ENCODE measurements around the gene NEK9. TPM values are rescaled to one million over a fixed set of nuclear protein-coding genes. Genes with fewer than 3 reads are reported as not detected.

NEK9 gene
- total RNA-seq, 1 donor from 2014 or later: 43.5 TPM

DNA sequence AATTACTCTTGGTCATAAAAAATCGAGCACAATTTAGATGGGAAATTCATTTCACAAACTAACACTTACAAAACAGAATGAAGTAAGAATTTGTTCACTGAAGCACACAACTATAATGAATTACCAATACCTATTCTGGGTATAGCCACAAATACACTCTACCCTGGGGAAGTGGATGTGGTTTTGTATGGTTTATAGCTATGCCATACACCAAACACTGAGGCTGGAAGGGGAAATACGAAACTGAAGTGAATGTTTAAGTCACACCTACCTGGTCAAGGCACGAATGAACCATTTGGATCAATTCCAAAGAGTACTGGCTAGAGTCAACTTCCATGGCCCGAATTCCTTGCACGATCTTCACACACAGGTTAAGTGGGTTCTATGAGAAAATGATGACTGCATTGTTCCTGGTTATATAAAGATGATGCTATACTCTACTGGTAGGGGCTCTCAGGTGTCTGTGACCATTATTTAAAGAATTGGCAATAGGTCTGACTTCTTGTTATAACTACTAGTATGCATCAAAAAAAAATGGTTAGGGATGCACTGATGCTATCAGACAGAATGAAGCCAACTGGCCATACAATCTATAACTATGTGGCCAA lies 12.8 kb downstream of the NEK9 start:
- Histone ChIP-seq H3K36me3 (ENCODE audit: control insufficient read depth, insufficient read depth, low read length) (no peaks in the 10 kb centered on the region), H3K4me3 (ENCODE audit: low read depth, low read length) (no peak overlapping the region), H3K27me3 (ENCODE audit: control insufficient read depth, insufficient read depth, low read length) (no peaks in the 10 kb centered on the region)
- TF ChIP-seq, protein P1, sequence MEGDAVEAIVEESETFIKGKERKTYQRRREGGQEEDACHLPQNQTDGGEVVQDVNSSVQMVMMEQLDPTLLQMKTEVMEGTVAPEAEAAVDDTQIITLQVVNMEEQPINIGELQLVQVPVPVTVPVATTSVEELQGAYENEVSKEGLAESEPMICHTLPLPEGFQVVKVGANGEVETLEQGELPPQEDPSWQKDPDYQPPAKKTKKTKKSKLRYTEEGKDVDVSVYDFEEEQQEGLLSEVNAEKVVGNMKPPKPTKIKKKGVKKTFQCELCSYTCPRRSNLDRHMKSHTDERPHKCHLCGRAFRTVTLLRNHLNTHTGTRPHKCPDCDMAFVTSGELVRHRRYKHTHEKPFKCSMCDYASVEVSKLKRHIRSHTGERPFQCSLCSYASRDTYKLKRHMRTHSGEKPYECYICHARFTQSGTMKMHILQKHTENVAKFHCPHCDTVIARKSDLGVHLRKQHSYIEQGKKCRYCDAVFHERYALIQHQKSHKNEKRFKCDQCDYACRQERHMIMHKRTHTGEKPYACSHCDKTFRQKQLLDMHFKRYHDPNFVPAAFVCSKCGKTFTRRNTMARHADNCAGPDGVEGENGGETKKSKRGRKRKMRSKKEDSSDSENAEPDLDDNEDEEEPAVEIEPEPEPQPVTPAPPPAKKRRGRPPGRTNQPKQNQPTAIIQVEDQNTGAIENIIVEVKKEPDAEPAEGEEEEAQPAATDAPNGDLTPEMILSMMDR (IDR thresholded peaks at IDR 0.05; ENCODE audit: insufficient read depth, low read length, poor library complexity, severe bottlenecking): no peak
- DNase-seq (ENCODE audit: low read depth): no peak

DNA sequence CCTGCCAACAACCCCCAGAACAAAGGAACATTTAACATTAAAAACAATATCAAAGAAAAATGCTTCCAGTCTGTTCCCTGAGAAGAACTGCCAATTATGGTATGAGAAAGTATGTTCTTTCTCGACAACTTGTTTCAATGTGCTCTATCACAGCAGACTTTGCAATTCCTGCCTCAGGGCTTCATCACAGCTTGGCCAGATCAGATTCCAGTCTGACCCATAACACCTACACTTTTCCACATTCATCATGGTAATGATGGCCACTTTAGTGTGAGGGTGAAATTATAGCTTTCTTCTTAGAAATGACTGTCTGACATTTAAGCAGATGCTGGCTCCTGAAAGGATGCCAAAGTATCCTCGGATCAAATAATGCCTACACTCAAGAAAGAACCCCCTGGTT lies 17.0 kb downstream of the NEK9 start:
- no peak for DNase-seq (ENCODE audit: low read depth)
- Histone ChIP-seq H3K36me3 (ENCODE audit: control insufficient read depth, insufficient read depth, low read length) (no peaks in the 10 kb centered on the region), H3K4me3 (ENCODE audit: low read depth, low read length) (no peak overlapping the region), H3K27me3 (ENCODE audit: control insufficient read depth, insufficient read depth, low read length) (no peaks in the 10 kb centered on the region)
- TF ChIP-seq, protein P1 (IDR thresholded peaks at IDR 0.05; ENCODE audit: insufficient read depth, low read length, poor library complexity, severe bottlenecking): no peak

GRCh38 chr14:75107186-75107585 lies 19.7 kb downstream of the NEK9 start:
- no peak overlapping the region for H3K4me3 ChIP-seq (ENCODE audit: low read depth, low read length)
- DNase-seq (ENCODE audit: low read depth): no peak
- no peaks in the 10 kb centered on the region for H3K27me3 ChIP-seq (ENCODE audit: control insufficient read depth, insufficient read depth, low read length)
- TF ChIP-seq, protein P1 (IDR thresholded peaks at IDR 0.05; ENCODE audit: insufficient read depth, low read length, poor library complexity, severe bottlenecking): no peak
- H3K36me3 ChIP-seq (ENCODE audit: control insufficient read depth, insufficient read depth, low read length): no peaks in the 10 kb centered on the region

DNA sequence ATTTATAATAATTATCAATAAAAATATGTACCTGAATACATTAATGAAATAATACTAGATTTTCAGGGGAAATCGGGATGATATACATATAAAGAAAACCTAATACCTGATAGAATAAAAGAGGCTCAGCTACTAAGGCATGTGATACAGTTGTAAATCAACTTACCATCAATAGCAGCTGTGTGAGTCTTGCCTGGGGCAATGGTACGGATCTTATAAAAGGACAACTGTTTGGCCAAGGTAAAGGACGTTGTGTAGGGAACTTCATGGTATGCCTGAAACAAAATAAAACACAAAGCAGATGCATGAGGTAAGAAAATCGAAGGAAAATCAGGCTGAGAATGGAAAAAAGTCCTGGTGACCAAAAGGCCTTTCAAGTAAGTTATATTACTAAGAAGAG lies 25.4 kb downstream of the NEK9 start:
- no peaks in the 10 kb centered on the region for H3K27me3 ChIP-seq (ENCODE audit: control insufficient read depth, insufficient read depth, low read length)
- no peak overlapping the region for H3K4me3 ChIP-seq (ENCODE audit: low read depth, low read length)
- H3K36me3 ChIP-seq (ENCODE audit: control insufficient read depth, insufficient read depth, low read length): no peaks in the 10 kb centered on the region
- DNase-seq (ENCODE audit: low read depth): no peak
- TF ChIP-seq, protein P1 (IDR thresholded peaks at IDR 0.05; ENCODE audit: insufficient read depth, low read length, poor library complexity, severe bottlenecking): no peak

- TF ChIP-seq, protein P1 (IDR thresholded peaks at IDR 0.05; ENCODE audit: insufficient read depth, low read length, poor library complexity, severe bottlenecking): no peak
- H3K4me3 ChIP-seq (ENCODE audit: low read depth, low read length): no peak overlapping the region
- no peak for DNase-seq (ENCODE audit: low read depth)
- H3K27me3 ChIP-seq (ENCODE audit: control insufficient read depth, insufficient read depth, low read length): no peaks in the 10 kb centered on the region
- H3K36me3 ChIP-seq (ENCODE audit: control insufficient read depth, insufficient read depth, low read length): no peaks in the 10 kb centered on the region
Measured at GRCh38 chr14:75098682-75099081, 28.2 kb downstream of the NEK9 start.

DNA sequence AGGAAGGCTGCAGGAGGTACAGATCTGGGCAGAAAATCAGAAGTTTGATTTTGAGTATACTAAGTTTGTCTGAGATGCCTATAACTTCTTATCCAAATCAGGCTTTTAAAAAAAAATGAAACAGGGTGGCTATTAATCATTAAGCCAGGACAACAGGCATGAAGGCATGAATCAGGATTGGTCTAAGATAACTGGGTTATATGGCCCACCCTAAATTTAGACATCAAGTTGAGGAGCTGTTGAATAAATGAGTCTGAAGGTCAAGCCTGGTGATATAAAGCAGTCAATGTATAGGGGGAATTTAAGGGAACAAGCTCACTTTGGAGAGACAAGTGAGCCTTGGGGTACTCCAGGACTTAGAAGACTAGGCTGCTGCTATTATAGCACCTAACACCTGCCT lies 28.6 kb downstream of the NEK9 start:
- Histone ChIP-seq H3K4me3 (ENCODE audit: low read depth, low read length) (no peak overlapping the region), H3K36me3 (ENCODE audit: control insufficient read depth, insufficient read depth, low read length) (no peaks in the 10 kb centered on the region), H3K27me3 (ENCODE audit: control insufficient read depth, insufficient read depth, low read length) (no peaks in the 10 kb centered on the region)
- DNase-seq (ENCODE audit: low read depth): no peak
- TF ChIP-seq, protein P1 (IDR thresholded peaks at IDR 0.05; ENCODE audit: insufficient read depth, low read length, poor library complexity, severe bottlenecking): no peak

Measured in kidney epithelial cell (primary cell).